GM18502 (cell line): Measurements from ENCODE around the gene RND2.
"Not testable (repeated sequence)": the region's sequence is repeated elsewhere in the genome, so short reads cannot be mapped to it uniquely, and the experiment has no call there.

ENCODE experiments used
- ATAC-seq: cut with Tn5 transposase; IDR thresholded peaks from one replicate; pipeline ENCODE4 v1.9.1; 2021; ENCODE audit warnings: mild to moderate bottlenecking; ENCODE audit not compliant: unreplicated experiment, poor library complexity

The RND2 gene

DNA sequence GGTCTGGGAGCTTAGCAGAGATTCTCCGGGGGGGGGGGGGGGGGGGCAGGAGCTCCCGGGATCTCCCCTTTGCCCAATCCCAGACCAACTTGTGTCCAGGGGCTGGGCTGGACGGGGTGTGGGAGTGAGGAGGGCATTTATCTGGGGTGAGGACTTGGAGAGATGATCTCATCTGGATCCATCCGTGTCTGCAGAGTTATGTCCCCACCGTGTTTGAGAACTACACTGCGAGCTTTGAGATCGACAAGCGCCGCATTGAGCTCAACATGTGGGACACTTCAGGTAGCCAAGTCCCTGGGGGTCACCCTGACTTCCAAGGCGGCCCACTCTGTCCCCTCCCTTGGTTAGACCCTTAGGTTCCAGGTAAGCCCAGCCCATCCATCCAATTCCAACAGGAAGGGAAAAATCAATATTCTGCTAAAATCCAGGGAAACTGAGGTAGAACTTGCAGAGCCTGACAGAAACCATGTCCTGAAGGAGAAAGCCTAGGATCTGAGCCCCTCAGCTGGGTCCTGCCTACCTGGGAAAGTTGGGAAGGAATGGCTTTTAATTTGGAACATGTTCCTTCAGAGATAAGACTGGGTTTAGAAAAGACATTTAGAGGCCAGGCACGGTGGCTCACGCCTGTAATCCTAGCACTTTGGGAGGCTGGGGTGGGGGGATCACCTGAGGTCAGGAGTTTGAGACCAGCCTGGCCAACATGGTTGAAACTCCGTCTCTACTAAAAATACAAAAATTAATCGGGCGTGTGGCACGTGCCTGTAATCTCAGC, 921 bp downstream of the RND2 start:
- no peak for ATAC-seq

GRCh38 chr17:43026595-43026994, 1.6 kb downstream of the RND2 start:
- ATAC-seq: no peak

GRCh38 chr17:43027091-43028032, 2.3 kb downstream of the RND2 start:
- no peak for ATAC-seq

DNA sequence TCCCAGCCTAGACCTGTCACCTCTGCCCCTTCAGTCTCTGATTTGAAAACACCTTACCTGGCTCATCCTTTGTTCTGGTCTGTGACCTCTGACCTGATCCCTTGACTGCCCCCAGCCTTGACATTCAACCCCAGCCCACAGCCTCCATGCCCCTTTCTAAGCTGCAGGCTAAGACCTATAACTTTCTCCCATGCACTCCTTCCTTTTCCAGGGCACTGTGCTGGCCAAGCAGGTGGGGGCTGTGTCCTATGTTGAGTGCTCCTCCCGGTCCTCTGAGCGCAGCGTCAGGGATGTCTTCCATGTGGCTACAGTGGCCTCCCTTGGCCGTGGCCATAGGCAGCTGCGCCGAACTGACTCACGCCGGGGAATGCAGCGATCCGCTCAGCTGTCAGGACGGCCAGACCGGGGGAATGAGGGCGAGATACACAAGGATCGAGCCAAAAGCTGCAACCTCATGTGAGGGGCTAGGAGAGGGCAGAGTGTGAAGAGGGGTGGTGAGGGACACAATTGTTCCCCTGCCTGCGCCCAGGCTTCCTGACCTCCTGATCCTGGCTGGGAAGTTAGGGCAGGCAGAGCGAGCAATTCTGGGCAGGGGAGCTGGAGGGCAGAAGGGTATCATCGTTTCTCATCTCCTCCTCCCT, 3.3 kb downstream of the RND2 start:
- no peak for ATAC-seq

DNA sequence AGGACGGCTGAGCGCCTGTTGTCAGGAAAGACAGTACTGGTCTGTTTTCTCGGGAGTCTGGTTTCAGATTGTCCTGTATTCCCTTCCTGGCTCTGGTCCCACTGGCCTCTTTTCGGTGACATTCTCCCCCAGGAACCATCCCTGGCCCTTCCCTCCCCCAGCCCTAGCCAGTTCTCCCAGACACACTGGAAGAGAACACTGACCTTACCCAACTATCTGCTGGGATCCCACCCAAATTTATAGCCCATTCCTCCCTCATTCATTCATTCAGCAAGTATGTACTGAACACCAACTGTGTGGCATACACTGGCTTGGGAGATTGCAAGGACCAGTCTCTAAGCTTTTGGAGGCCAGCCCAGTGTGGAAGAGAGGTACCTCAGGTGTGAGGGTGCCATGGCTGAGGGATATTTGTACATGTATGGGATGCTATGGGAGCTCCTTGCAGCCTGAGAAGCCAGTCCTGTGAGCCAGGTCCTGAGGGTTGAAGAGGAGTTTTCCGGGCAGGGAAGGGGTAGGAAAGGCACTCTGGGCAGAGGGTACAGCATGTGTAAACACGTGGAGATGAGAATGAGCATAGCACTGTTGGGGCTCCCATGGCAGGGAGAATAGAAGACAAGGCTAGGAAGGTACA, 5.2 kb downstream of the RND2 start:
- ATAC-seq: no peak

DNA sequence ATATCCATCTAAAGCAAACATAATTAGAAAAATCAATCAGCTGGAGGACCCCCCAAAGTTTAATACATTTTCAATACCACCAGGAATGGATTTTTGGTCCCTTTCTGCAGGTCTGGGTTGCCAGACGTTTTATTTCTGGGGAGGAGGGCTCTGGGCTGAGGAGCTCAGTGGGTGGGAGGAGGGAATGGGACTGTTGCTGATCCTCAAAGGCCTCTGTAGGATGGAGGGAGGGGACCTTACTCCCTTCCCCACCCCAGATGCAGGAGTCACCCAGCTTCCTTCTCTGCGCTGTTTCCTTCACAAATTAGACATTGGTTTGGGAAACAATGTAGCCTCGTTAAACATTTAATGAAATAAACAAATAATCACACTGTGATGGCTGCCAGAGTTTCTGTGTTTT, 6.6 kb downstream of the RND2 start:
- ATAC-seq: no peak

DNA sequence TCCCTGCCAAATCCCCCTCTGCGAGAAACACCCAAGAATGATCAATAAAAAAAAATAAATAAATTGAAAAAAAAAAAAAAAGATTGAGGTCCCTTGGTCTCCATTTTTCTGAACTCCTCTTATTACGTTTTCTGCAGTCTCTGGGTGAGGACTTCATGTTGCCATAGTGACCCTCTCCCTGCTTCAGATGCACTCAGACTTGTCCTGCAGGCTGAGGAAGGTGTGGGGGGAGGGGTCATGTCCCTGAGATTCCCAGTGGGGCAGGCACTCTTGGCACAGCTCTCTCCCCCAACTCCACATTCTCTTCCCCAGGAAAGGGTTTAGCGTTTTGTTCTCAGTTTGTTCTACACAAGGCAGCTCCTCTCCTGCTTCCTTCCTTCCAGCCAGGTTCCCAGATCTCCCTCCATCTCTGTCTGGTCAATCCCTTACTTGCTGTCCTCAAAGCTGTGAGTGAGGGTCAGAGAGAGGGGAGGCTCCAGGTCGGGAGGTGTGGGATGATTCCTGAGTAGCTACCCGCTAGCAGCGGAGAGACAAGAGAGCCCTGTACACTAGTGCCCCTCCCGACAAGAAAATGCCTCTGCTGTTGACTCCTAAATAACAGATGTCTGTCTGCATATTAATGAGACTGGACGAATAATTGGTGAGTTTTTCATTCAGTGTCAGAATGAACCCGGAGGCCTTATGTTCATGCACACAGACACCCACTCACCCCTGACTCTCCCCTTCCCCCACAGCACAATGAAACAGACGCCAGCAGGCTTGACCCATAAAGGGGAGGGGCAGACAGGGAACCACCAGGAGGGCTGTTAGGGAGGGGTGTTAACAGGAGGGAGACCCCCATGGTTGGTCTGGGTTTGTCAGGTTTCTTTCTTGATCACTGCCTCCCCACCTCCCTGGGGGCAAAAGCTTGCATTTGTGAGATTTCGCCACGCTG, 9.2 kb downstream of the RND2 start:
- ATAC-seq: no peak

DNA sequence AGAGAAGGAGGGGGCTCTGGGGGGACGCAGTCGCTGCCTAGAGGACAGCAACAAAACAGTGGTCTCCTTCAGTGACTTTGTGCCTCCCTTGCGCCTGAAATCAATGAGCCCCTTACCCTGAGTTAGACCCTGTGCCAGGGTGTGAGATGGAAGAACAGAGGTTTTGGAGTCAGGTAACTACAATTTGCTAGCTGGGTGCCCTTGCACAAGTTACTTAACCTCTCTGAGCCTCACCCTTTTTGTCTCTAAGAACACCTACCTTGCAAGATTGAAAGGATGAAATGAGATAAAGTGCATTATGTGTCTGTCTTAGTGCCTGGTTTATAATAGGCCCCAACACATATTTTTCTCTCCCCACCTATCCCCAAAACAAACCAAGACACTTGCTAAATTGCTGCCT, 9.9 kb downstream of the RND2 start:
- ATAC-seq: no peak

DNA sequence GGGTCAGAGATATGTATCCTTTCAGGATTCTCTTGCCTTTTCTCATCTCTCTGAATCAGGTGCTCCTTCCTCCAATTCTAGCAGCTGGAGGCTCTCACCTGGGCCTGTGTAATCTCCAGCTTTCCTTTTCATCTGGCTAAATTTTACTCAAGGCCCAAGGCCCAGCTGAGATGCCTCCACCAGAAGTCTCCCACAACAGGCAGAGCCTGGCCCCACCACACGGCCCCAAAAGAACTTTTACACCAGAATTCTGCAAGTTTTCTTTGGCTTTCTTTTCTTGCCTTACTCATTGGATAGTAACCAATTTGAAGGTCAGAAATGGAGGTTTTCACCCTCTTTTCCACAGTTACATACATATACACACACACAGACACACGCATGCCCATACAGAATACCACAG, 14.6 kb downstream of the RND2 start:
- ATAC-seq: no peak

GRCh38 chr17:43040655-43041054, 15.6 kb downstream of the RND2 start:
- no peak for ATAC-seq

GRCh38 chr17:43042025-43042628, 17.1 kb downstream of the RND2 start:
- no peak for ATAC-seq

- ATAC-seq: no peak
Observed at GRCh38 chr17:43043307-43043706, 18.3 kb downstream of the RND2 start.

DNA sequence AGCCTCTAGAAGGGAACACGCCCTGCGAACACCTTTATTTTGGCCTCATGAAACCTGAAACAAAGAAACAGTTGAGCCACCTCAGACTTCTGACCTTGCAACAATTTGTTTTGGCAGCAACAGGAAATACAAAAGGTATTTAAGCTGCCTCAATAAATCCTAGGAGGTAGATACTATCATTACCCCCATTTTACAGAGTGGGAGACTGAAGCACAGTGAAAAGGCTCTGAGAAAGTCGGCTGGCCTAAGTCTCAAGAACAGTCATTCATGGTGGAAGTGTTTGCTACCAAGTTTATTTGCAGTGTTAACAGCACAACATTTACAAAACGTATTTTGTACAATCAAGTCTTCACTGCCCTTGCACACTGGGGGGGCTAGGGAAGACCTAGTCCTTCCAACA, 19.0 kb downstream of the RND2 start:
- no peak for ATAC-seq

DNA sequence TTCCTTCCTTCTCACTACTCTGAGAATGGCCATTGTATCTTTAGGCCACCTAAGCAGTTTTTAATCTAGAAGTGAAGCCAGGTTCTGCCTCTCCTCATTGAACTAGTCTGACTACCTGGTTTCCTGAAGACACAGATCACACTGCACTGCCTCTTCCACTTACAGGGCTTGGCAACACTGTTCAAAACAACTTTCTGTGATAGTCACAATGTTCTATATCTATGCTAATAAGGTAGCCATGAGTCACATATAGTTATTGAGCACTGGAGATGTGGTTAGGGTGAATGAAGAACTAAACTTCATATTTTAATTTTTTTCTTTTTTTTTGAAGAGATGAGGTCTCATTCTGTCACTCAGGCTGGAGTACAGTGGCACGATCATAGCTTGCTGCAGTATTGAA, 26.9 kb downstream of the RND2 start:
- ATAC-seq: no peak

GRCh38 chr17:43053008-43053407, 28.0 kb downstream of the RND2 start:
- ATAC-seq: not testable (repeated sequence)

DNA sequence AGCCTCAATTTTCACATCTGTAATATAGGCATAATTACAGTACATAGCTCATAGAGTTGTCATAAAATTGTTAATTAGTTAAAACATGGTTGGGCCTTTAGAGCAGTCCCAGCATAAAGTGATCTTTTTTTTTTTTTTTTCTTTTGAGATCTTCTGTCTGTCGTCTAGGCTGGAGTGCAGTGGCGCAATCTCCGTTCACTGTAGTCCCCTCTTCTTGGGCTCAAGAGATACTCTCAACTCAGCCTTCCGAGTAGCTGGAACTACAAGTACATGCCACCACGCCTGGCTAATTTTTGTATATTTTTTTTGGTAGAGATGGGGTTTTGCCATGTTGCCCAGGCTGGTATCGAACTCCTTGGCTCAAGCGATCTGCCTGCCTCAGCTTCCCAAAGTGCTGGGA, 31.0 kb downstream of the RND2 start:
- ATAC-seq: no peak

DNA sequence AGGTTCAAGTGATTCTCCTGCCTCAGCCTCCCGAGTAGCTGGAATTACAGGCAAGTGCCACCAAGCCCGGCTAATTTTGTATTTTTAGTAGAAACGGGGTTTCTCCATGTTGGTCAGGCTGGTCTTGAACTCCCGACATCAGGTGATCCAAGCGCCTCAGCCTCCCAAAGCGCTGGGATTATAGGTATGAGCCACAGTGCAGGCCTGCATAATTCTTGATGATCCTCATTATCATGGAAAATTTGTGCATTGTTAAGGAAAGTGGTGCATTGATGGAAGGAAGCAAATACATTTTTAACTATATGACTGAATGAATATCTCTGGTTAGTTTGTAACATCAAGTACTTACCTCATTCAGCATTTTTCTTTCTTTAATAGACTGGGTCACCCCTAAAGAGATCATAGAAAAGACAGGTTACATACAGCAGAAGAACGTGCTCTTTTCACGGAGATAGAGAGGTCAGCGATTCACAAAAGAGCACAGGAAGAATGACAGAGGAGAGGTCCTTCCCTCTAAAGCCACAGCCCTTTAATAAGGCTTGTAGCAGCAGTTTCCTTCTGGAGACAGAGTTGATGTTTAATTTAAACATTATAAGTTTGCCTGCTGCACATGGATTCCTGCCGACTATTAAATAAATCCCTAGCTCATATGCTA, 38.1 kb downstream of the RND2 start:
- no peak for ATAC-seq

DNA sequence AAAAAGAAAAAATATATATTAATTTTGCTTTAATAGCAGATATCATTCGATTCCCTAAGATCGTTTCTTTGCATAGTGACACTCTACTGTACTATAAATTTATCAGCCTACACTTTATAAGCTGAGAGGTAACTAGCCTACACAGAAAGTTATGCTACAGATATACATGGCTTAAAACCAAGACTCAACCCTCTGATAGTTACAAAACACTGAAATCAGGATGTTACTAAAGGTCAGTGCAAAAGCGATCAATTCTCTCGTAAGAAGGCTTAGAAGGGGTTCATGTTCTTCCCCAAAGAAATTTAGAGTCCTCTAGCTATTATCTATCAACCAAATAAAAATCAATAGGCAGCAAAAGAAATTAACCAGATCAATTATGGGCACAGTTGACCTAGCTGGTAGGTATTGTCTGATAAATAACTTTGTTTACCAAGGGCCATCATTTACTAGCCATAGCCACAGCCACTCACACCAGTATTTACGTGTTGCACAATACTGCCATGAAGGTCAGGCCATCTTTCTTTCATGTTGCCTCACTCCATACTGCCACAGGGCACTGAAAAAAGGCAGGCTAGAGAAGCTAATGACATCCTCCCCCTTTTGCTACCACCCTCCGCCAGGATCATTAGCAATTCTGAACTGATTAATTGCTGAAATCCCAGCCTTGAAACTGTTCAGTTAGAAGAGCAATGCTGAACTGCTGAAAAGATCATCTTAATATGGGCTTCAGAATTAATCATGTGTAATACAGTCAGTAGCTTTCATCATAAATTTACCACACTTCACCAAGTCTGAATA, 43.7 kb downstream of the RND2 start:
- no peak for ATAC-seq
